ENCODE results near the gene ZNF700.
"Not testable (repeated sequence)": the region's sequence is repeated elsewhere in the genome, so short reads cannot be mapped to it uniquely, and the experiment has no call there.

DNA sequence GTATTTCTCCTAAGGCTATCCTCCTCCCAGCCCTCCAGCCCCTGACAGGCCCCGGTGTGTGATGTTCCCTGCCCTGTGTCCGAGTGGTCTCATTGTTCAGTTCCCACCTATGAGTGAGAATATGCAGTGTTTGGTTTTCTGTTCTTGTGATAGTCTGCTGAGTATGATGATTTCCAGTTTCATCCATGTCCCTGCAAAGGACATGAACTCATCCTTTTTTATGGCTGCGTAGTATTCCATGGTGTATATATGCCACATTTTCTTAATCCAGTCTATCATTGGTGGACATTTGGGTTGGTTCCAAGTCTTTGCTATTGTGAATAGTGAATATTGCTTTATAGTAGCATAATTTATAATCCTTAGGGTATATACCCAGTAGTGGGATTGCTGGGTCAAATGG lies 10.9 kb downstream of the ZNF700 start:
- TF ChIP-seq POLR2A, CTCF (IDR thresholded peaks at IDR 0.05): not testable (repeated sequence)
